ENCODE measurements around the gene MNX1.

MNX1 gene

DNA sequence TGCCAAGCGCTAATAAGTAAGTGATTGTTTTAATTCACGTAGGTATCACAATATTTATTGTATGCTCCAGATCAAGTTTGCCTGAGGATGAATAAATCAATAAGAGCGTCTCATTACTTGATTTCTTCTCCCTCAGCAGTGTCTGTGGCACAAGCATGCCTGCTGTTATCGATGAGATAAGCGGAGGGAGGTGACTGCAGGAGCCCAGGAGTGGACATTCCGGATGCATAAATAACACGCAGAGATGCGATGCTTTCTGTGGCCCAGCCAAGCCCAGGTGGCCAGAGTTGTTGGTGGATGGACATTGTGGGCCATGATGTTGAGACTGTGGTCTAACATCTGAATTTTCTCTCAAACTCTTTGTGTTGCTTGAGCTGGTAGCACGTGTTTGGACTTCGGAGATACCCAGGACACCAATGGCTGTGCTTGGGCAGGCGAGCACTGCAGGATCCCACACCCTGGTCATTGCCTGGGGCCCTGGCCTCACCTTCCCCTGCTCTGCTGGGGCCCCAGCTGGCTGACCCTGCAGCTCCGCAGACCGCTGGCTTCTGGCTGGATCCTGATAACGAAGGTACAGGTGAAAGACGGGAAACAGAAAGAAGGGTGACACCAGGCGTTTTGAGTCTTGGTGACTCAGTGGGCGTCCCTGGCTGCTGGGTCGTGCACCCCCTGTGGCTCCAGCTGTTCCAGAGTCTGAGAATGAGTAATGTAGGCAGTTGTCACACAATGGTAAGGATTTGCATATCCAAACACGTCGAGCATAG lies 31.2 kb upstream of the MNX1 start:
- Histone ChIP-seq H3K27me3 (ENCODE audit: insufficient read depth, low read length, poor library complexity, severe bottlenecking) (no peaks in the 10 kb centered on the region), H3F3A (ENCODE audit: low read depth) (no peaks in the 10 kb centered on the region), H3K9me2 (replicated peaks; ENCODE audit: low read depth, low read length) (no peaks in the 10 kb centered on the region), H3K4me3 (ENCODE audit: low read length, poor library complexity, severe bottlenecking) (no peak overlapping the region), H3K79me2 (ENCODE audit: insufficient read depth, low read length) (no peaks in the 10 kb centered on the region), H3K4me1 (ENCODE audit: insufficient read depth, low read length, poor library complexity, severe bottlenecking) (no peaks in the 10 kb centered on the region), H4K20me1 (ENCODE audit: insufficient read depth, low read length, poor library complexity, severe bottlenecking) (no peaks in the 10 kb centered on the region), H3K9me3 (ENCODE audit: insufficient read depth, low read depth, low read length) (no peaks in the 10 kb centered on the region), H3K9ac (ENCODE audit: low read depth, low read length, poor library complexity, severe bottlenecking) (no peak overlapping the region), H3K36me3 (ENCODE audit: insufficient read depth, low read length) (no peaks in the 10 kb centered on the region), H3K4me2 (ENCODE audit: low read depth, low read length, poor library complexity, severe bottlenecking) (no peak overlapping the region), H2AFZ (ENCODE audit: low read length) (no peak overlapping the region)
- TF ChIP-seq, protein P1, sequence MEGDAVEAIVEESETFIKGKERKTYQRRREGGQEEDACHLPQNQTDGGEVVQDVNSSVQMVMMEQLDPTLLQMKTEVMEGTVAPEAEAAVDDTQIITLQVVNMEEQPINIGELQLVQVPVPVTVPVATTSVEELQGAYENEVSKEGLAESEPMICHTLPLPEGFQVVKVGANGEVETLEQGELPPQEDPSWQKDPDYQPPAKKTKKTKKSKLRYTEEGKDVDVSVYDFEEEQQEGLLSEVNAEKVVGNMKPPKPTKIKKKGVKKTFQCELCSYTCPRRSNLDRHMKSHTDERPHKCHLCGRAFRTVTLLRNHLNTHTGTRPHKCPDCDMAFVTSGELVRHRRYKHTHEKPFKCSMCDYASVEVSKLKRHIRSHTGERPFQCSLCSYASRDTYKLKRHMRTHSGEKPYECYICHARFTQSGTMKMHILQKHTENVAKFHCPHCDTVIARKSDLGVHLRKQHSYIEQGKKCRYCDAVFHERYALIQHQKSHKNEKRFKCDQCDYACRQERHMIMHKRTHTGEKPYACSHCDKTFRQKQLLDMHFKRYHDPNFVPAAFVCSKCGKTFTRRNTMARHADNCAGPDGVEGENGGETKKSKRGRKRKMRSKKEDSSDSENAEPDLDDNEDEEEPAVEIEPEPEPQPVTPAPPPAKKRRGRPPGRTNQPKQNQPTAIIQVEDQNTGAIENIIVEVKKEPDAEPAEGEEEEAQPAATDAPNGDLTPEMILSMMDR (conservative IDR thresholded peaks at IDR 0.05; ENCODE audit: low read length): no peak
- no peak for TF ChIP-seq EZH2phosphoT487 (IDR thresholded peaks at IDR 0.05; ENCODE audit: borderline replicate concordance)

DNA sequence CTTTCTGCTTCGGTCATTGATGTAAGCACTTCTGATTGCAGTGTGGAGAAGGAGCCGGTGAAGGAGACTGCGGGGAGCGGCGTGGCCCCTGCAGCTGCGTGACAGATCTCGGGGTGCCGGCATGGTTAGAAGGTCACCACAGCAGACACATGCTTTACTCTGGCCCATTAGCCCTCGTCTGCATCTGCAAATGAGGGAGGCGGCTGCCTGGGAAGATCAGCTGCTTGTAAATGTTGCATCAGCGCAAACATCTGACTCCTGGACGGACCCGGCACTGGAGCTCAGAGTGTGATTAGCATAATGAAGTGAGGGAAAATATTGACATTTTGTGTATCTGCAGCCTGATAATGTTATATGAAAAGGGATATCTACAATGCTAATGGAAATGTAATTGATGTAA lies 30.5 kb upstream of the MNX1 start:
- H3K4me1 ChIP-seq (ENCODE audit: insufficient read depth, low read length, poor library complexity, severe bottlenecking): no peaks in the 10 kb centered on the region
- H3F3A ChIP-seq (ENCODE audit: low read depth): no peaks in the 10 kb centered on the region
- H3K4me2 ChIP-seq (ENCODE audit: low read depth, low read length, poor library complexity, severe bottlenecking): no peak overlapping the region
- H3K79me2 ChIP-seq (ENCODE audit: insufficient read depth, low read length): no peaks in the 10 kb centered on the region
- no peaks in the 10 kb centered on the region for H3K27me3 ChIP-seq (ENCODE audit: insufficient read depth, low read length, poor library complexity, severe bottlenecking)
- H2AFZ ChIP-seq (ENCODE audit: low read length): no peak overlapping the region
- H3K36me3 ChIP-seq (ENCODE audit: insufficient read depth, low read length): no peaks in the 10 kb centered on the region
- H3K9me2 ChIP-seq (replicated peaks; ENCODE audit: low read depth, low read length): no peaks in the 10 kb centered on the region
- H4K20me1 ChIP-seq (ENCODE audit: insufficient read depth, low read length, poor library complexity, severe bottlenecking): no peaks in the 10 kb centered on the region
- no peak for TF ChIP-seq EZH2phosphoT487 (IDR thresholded peaks at IDR 0.05; ENCODE audit: borderline replicate concordance)
- TF ChIP-seq, protein P1 (conservative IDR thresholded peaks at IDR 0.05; ENCODE audit: low read length): no peak
- H3K4me3 ChIP-seq (ENCODE audit: low read length, poor library complexity, severe bottlenecking): no peak overlapping the region
- no peak overlapping the region for H3K9ac ChIP-seq (ENCODE audit: low read depth, low read length, poor library complexity, severe bottlenecking)
- H3K9me3 ChIP-seq (ENCODE audit: insufficient read depth, low read depth, low read length): no peaks in the 10 kb centered on the region

DNA sequence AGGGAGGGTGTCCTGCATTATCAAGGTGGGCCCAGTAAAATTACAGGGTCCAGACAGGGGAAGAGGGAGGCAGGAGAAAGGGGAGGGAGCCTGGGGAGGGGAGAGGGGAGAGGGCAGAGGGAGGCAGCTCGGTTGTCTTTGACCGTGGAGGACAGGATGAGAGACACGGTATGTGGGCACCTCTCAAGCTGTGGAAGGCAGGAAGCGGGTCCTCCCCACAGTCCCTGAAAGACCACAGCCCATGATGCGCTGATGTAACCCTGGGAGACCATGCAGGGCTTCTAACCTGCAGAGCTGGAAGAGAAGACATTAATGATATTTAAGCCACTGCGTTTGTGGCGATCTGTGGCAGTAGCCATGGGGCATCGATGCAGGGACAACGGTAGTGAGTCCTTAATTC lies 27.2 kb upstream of the MNX1 start:
- H3K9me3 ChIP-seq (ENCODE audit: insufficient read depth, low read depth, low read length): no peaks in the 10 kb centered on the region
- H3F3A ChIP-seq (ENCODE audit: low read depth): no peaks in the 10 kb centered on the region
- H3K27me3 ChIP-seq (ENCODE audit: insufficient read depth, low read length, poor library complexity, severe bottlenecking): no peaks in the 10 kb centered on the region

More for the DNA sequence above, 27.2 kb upstream of the MNX1 start:
- no peaks in the 10 kb centered on the region for H3K79me2 ChIP-seq (ENCODE audit: insufficient read depth, low read length)
- no peaks in the 10 kb centered on the region for H3K4me1 ChIP-seq (ENCODE audit: insufficient read depth, low read length, poor library complexity, severe bottlenecking)
- no peak overlapping the region for H3K4me3 ChIP-seq (ENCODE audit: low read length, poor library complexity, severe bottlenecking)
- TF ChIP-seq EZH2phosphoT487 (IDR thresholded peaks at IDR 0.05; ENCODE audit: borderline replicate concordance): no peak
- TF ChIP-seq, protein P1 (conservative IDR thresholded peaks at IDR 0.05; ENCODE audit: low read length): no peak
- peak overlapping the region; percentile 6 for H3K4me2 ChIP-seq (ENCODE audit: low read depth, low read length, poor library complexity, severe bottlenecking)
- no peak overlapping the region for H3K9ac ChIP-seq (ENCODE audit: low read depth, low read length, poor library complexity, severe bottlenecking)
- H2AFZ ChIP-seq (ENCODE audit: low read length): no peak overlapping the region
- H3K36me3 ChIP-seq (ENCODE audit: insufficient read depth, low read length): no peaks in the 10 kb centered on the region
- no peaks in the 10 kb centered on the region for H4K20me1 ChIP-seq (ENCODE audit: insufficient read depth, low read length, poor library complexity, severe bottlenecking)
- no peaks in the 10 kb centered on the region for H3K9me2 ChIP-seq (replicated peaks; ENCODE audit: low read depth, low read length)

Data from Loucy (cell line).